Choroid plexus epithelial cell (primary cell): ENCODE results near the gene ARHGEF11.
A peak's percentile ranks its signal among the peaks of the same experiment; 100 is the strongest.

Experiments
- DNase-seq: peaks from one replicate; pipeline ENCODE4 v3.0.0-alpha.2; 2010; ENCODE audit warnings: low read depth
- H3K4me3 ChIP-seq: 2 replicates; pipeline ENCODE4 v1.5.1; 2011; ENCODE audit warnings: low read depth, mild to moderate bottlenecking, control low read depth, low read length, moderate library complexity
- CTCF ChIP-seq: conservative IDR thresholded peaks from 2 replicates; pipeline ENCODE4 v1.5.1; 2011; ENCODE audit warnings: low read depth, mild to moderate bottlenecking, control low read depth, inconsistent platforms, low read length, moderate library complexity

The ARHGEF11 gene

GRCh38 chr1:157090196-157090647 is 44.7 kb upstream of the ARHGEF11 start:
- H3K4me3 ChIP-seq: no peak overlapping the region
- peak; percentile 95 for TF ChIP-seq CTCF
- DNase-seq: peak; percentile 95

DNA sequence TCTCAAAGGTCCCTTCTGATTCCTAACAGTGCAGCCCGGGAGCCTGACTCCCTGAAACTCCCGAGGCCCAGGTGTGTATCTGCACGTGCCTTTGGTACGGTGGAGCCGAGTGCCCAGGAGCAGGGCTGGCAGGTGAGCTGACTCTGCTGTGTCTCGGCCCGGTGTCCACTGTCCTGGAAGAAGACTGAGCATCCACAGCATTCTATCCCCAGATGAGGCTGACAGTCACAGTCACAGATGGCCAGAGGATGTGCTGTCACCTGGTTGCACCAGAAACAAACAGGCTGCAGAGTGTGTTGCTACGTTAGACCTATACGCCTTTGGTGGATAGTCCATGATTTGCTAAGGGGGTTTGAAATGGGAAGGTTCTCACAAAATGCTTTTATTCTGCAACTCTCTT is 44.2 kb upstream of the ARHGEF11 start:
- no peak for DNase-seq
- no peak overlapping the region for H3K4me3 ChIP-seq
- no peak for TF ChIP-seq CTCF

GRCh38 chr1:157088607-157089006 is 43.1 kb upstream of the ARHGEF11 start:
- no peak for DNase-seq
- no peak overlapping the region for H3K4me3 ChIP-seq
- TF ChIP-seq CTCF: no peak

GRCh38 chr1:157087030-157087429 is 41.5 kb upstream of the ARHGEF11 start:
- no peak for TF ChIP-seq CTCF
- H3K4me3 ChIP-seq: no peak overlapping the region
- DNase-seq: no peak

GRCh38 chr1:157086299-157086698 is 40.8 kb upstream of the ARHGEF11 start:
- no peak overlapping the region for H3K4me3 ChIP-seq
- DNase-seq: no peak
- TF ChIP-seq CTCF: no peak

DNA sequence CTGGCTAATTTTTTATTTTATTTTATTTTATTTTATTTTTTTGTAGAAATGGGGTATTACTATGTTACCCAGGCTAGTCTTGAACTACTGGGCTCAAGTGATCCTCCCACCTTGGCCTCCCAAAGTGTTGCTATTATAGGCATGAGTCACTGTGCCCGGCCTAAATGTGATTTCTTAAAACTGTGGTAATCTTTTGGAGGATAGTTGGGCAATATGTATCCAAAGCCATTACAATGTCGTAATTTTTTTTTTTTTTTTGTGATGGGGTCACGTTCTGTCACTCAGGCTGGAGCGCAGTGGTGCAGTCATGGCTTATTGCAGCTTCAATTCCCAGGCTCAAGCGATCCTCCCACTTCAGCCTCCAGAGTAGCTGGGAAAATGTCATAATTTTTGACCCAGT is 39.9 kb upstream of the ARHGEF11 start:
- no peak for DNase-seq

More for the DNA sequence above, 39.9 kb upstream of the ARHGEF11 start:
- H3K4me3 ChIP-seq: no peak overlapping the region
- no peak for TF ChIP-seq CTCF
